BLaER1 (cell line): ENCODE measurements around the gene NME9.

Source experiments
- H3K27ac ChIP-seq: shearing (Covaris generic); formaldehyde crosslinking; 2 replicates; pipeline ENCODE4 v1.8.1; 2022
- H3K27me3 ChIP-seq: shearing (Covaris generic); formaldehyde crosslinking; 2 replicates; pipeline ENCODE4 v1.8.1; 2022
- H3K36me3 ChIP-seq: shearing (Covaris generic); formaldehyde crosslinking; 2 replicates; pipeline ENCODE4 v1.8.1; 2022
- H3K4me1 ChIP-seq: shearing (Covaris generic); formaldehyde crosslinking; 2 replicates; pipeline ENCODE4 v1.8.1; 2022
- H3K4me2 ChIP-seq: shearing (Covaris generic); formaldehyde crosslinking; 2 replicates; pipeline ENCODE4 v1.8.1; 2022
- H3K4me3 ChIP-seq: shearing (Covaris generic); formaldehyde crosslinking; 2 replicates; pipeline ENCODE4 v1.8.1; 2022
- H3K9ac ChIP-seq: shearing (Covaris generic); formaldehyde crosslinking; 2 replicates; pipeline ENCODE4 v1.8.1; 2022
- H3K9me3 ChIP-seq: shearing (Covaris generic); formaldehyde crosslinking; 2 replicates; pipeline ENCODE4 v1.8.1; 2022
- H4K20me1 ChIP-seq: shearing (Covaris generic); formaldehyde crosslinking; 2 replicates; pipeline ENCODE4 v1.8.1; 2022
- Cebpa-rat ChIP-seq: shearing (Covaris generic); IDR thresholded peaks from 2 replicates; pipeline ENCODE4 v1.8.1; 2022

NME9 gene

DNA sequence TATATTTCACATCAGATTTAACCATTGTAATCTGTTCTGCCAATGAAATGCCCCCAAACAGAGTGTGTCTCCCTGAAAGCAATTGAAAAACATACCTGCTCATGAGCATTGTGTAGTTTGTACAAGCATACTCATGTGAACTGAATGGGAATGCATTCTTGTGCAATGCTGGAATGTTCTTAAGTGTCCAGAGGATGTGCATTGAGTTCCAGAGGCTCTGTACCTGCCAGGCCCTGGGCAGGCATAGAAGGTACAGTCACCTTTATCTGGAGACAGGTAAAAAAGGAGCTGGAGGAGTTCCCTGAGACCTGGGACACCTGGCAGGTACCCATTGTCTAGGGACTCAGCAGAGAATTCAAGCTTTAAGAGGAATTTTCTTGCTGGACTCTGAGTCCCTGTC, 21.5 kb upstream of the NME9 start:
- H3K9me3 ChIP-seq: peaks cover 8% of the 10 kb centered on the region; the same call in 1 of the 2 replicates

DNA sequence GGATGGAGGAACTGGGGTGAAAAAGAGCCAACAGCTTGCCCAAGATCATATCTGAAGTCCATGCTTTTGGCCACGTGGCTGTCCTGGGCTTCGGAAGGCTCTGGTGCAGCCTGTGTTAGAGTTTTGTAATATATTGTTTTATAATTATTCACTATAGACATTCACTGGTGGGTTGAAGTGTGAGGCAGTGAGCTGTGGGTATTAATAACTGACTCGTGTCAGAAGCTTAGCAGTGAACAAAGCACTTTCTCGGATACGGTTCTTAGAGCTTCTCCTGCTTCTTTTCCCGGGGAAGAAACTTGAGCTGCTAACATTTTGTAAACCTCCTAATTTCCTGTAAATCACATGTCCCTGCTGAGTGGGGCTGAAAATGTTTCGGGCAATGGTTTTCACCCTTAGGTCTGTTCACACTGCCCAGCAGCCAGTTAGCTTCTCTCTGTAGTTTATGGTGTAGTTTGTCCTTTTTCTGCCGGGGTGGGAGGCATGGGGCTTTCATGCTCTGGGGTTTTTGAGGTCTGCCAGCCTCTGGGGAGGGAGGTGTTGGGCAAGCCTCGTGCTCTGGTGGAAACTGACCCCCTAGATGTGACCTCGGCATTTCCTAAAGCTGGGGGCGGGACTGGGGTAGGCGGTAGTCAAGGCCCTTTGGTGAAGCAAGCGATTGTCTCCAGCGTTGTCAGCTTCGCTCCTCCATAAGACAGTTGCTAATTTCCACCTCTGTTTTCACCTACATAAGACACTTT, 20.4 kb upstream of the NME9 start:
- Histone ChIP-seq H4K20me1 (no peaks in the 10 kb centered on the region), H3K9ac (no peak overlapping the region), H3K36me3 (no peaks in the 10 kb centered on the region), H3K27me3 (peaks cover 45% of the 10 kb centered on the region), H3K4me2 (no peak overlapping the region), H3K4me3 (no peak overlapping the region), H3K4me1 (no peaks in the 10 kb centered on the region), H3K27ac (no peak overlapping the region), H3K9me3 (peaks cover 8% of the 10 kb centered on the region; the same call in 1 of the 2 replicates)
- no peak for TF ChIP-seq Cebpa-rat

More for the DNA sequence above, 21.5 kb upstream of the NME9 start:
- H4K20me1 ChIP-seq: no peaks in the 10 kb centered on the region
- peaks cover 45% of the 10 kb centered on the region for H3K27me3 ChIP-seq
- H3K9ac ChIP-seq: no peak overlapping the region
- no peak overlapping the region for H3K27ac ChIP-seq
- no peaks in the 10 kb centered on the region for H3K4me1 ChIP-seq
- no peak overlapping the region for H3K4me2 ChIP-seq
- H3K4me3 ChIP-seq: no peak overlapping the region
- H3K36me3 ChIP-seq: no peaks in the 10 kb centered on the region
- no peak for TF ChIP-seq Cebpa-rat

DNA sequence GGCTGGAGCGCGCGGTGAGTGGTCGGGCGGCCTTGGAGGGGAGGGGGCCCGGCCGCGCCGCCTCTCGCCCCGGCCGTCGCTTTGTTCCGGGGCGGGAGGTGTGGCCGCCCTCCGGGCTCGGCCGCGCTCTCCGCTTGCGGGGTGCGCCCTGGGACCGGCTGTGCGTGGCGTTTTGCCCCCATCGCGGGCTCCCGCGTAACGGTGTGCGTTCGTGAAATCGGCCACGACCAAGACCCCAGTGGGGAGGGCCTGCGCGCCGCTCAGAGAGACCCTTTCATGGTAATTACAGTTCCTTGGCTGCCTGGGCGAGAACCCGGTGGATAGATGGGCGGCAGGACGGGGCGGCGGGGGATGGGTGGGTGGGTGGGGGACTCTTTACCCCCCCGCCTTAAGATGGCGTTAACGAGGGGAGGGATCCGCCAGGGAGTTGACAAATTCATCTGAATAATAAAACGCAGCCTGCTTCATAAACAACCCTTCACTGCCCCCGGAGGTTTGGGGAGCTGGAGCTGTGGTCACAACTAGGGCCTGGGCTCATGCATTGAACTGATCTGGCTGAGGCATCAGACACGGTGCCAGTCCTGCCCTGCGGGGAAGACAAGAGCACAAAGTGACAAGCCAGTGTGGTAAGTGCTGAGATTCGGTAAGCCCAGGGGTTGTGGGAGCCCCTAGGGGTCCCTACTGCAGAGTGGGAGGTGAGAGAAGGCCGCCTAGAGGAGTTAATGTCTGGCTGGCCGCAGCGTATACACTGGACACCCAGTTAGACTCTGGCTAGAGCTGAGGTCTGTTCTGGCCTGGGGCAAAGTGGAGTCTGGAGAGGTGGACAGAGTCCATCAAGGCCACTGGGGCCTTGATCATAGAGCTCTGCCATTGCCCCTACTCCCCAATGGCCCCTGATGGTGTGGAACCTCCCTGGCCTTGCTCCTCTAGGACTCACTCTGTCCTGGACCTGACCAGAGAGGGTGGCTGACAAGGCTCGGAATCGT, 19.4 kb upstream of the NME9 start:
- Histone ChIP-seq H3K4me3 (peak overlapping the region; percentile 75), H3K27me3 (peaks cover 45% of the 10 kb centered on the region), H3K4me2 (peak overlapping the region; percentile 86), H3K4me1 (no peaks in the 10 kb centered on the region), H3K9ac (peak overlapping the region; percentile 72), H3K36me3 (no peaks in the 10 kb centered on the region), H3K9me3 (peaks cover 8% of the 10 kb centered on the region; the same call in 1 of the 2 replicates), H3K27ac (peak overlapping the region; percentile 57; the same call in 1 of the 2 replicates), H4K20me1 (no peaks in the 10 kb centered on the region)
- TF ChIP-seq Cebpa-rat: no peak

- H3K4me3 ChIP-seq: peak within 1 kb of the TSS; percentile 75
- peaks cover 45% of the 10 kb centered on the region for H3K27me3 ChIP-seq
- no peaks in the 10 kb centered on the region for H3K4me1 ChIP-seq
- H3K4me2 ChIP-seq: peak within 1 kb of the TSS; percentile 86
- H3K9ac ChIP-seq: peak within 1 kb of the TSS; percentile 72
- H3K9me3 ChIP-seq: peaks cover 8% of the 10 kb centered on the region; the same call in 1 of the 2 replicates
- H3K36me3 ChIP-seq: no peaks in the 10 kb centered on the region
- H4K20me1 ChIP-seq: no peaks in the 10 kb centered on the region
- TF ChIP-seq Cebpa-rat: no peak
- peak within 1 kb of the TSS; percentile 57; the same call in 1 of the 2 replicates for H3K27ac ChIP-seq
These were observed 18.5 kb upstream of the NME9 start, which contains the start of gene MRAS for GRCh38 chr3:138347960-138348753. TSS of gene MRAS (plus strand) at chr3:138348579. CDS start at chr3:138372884, 24,305 bp downstream.

DNA sequence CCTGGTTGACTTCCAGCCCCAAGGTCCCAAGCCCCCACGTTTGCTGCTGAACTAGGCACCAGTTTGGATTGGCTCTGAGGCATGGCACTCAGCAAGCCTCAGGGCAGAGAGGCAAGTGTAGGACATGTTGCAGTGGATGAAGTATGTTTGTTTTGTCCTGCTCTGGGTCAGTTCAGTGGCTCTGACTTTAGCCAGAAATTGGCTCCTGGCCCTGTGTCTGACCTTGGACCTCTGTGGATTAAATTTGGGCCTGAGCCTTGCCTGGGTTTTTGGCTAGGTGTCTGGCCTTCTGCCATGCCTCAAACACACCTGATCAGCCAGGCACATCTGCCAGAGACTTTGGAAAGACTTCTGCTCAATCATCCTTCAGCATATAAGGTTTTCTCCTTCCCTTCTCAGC, 15.1 kb upstream of the NME9 start:
- Histone ChIP-seq H3K9ac (no peak overlapping the region), H3K4me2 (no peak overlapping the region), H3K4me3 (no peak overlapping the region), H4K20me1 (no peaks in the 10 kb centered on the region), H3K27ac (no peak overlapping the region), H3K9me3 (peaks cover 8% of the 10 kb centered on the region; the same call in 1 of the 2 replicates), H3K36me3 (no peaks in the 10 kb centered on the region), H3K27me3 (peaks cover 36% of the 10 kb centered on the region), H3K4me1 (no peaks in the 10 kb centered on the region)
- no peak for TF ChIP-seq Cebpa-rat

DNA sequence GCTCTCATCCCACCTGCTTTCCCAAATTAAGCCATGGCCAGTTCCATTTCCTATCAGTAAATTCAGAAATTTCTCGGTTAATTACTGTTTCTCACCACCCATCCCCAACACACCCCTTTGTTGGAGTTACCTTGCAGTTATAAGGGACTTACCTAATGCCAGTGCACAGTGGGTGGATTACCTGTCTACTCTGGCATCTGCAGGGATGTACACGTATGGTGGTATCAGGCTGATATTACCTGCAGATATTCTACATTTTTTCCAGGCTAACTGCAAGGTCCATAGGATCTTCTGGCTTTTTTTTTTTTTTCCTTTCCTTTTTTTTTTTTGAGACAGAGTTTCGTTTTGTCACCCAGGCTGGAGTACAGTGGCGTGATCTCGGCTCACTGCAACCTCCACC, 10.9 kb upstream of the NME9 start:
- TF ChIP-seq Cebpa-rat: no peak
- Histone ChIP-seq H3K27ac (no peak overlapping the region), H3K9ac (no peak overlapping the region), H3K36me3 (no peaks in the 10 kb centered on the region), H3K4me3 (no peak overlapping the region), H3K27me3 (no peaks in the 10 kb centered on the region), H3K4me1 (no peaks in the 10 kb centered on the region), H3K4me2 (no peak overlapping the region), H3K9me3 (no peaks in the 10 kb centered on the region), H4K20me1 (no peaks in the 10 kb centered on the region)

DNA sequence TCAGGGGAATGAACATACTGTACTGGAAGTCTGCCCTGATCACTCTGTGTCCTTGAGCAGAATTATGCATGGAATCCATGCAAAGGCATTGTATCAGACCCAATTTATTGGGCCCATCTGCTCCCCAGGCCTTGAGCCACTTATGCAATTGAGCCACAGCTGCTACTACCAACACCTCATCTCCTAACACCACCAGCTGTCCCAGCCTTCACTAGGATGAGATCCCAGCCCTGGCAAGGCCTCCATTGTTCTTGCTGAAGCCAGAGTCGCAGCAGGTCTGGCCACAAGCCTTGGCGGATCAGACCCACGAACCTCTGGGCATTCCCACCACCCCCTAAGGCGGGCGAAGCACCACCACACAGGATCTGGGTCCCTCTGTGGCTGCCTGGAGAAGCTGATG, 9.2 kb upstream of the NME9 start:
- Histone ChIP-seq H3K27ac (no peak overlapping the region), H3K4me2 (no peak overlapping the region), H3K4me3 (no peak overlapping the region), H3K36me3 (no peaks in the 10 kb centered on the region), H3K9ac (no peak overlapping the region), H3K9me3 (no peaks in the 10 kb centered on the region), H4K20me1 (no peaks in the 10 kb centered on the region), H3K4me1 (no peaks in the 10 kb centered on the region), H3K27me3 (no peaks in the 10 kb centered on the region)
- no peak for TF ChIP-seq Cebpa-rat

GRCh38 chr3:138338244-138338643, 8.6 kb upstream of the NME9 start:
- Histone ChIP-seq H4K20me1 (no peaks in the 10 kb centered on the region), H3K4me2 (no peak overlapping the region), H3K36me3 (no peaks in the 10 kb centered on the region), H3K4me1 (no peaks in the 10 kb centered on the region), H3K27ac (no peak overlapping the region), H3K9ac (no peak overlapping the region), H3K9me3 (no peaks in the 10 kb centered on the region), H3K27me3 (no peaks in the 10 kb centered on the region), H3K4me3 (no peak overlapping the region)
- TF ChIP-seq Cebpa-rat: no peak

DNA sequence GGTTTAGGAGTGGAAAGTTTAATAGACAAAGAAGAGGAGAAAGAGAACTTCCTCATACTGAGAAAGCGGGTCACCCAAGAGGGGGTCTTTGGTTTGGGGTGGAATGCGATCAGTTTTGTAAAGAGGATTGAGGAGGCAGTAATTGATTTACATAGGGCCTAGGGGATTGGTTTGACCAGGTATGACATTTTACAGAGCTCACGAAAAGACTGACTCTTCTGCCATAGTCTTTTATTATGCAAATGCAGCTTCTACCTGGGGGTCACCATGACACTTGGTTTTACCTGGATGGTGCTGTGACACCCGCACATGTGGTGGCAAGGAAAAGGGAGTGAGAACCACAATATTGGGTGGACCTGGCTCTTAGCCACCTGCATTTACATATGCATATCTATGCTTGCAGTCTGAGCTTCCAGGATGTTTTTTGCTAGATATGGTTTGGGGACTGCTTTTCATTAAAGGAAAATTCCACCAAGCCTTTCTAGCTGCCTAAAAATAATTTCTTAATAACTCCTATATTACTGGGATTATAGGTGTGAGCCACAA, 6.9 kb upstream of the NME9 start:
- TF ChIP-seq Cebpa-rat: no peak
- no peaks in the 10 kb centered on the region for H3K4me1 ChIP-seq
- H3K4me2 ChIP-seq: no peak overlapping the region
- H3K27ac ChIP-seq: no peak overlapping the region
- H4K20me1 ChIP-seq: no peaks in the 10 kb centered on the region
- no peaks in the 10 kb centered on the region for H3K27me3 ChIP-seq
- H3K9me3 ChIP-seq: no peaks in the 10 kb centered on the region
- no peak overlapping the region for H3K9ac ChIP-seq
- H3K36me3 ChIP-seq: no peaks in the 10 kb centered on the region
- H3K4me3 ChIP-seq: no peak overlapping the region
